Aorta (tissue), 5 donors: ENCODE results near the gene GRM1. TPM values are rescaled to one million over a fixed set of nuclear protein-coding genes. Genes with fewer than 3 reads are reported as not detected.

Source experiments
- ATAC-seq: fragments of 200-7000 bp; cut with Tn5 transposase; one replicate; pipeline ENCODE4 v1.9.1; 2022; ENCODE audit warnings: moderate library complexity; ENCODE audit not compliant: low FRiP score
- DNase-seq, 2 donors: peaks; one replicate each; pipeline ENCODE4 v3.0.0-alpha.2; 2020
- H3K27ac ChIP-seq, 2 donors: one replicate each; pipeline ENCODE4 v1.5.1; 2013; ENCODE audit warnings: low read length in 2 of 2, mild to moderate bottlenecking in 2 of 2, moderate library complexity in 2 of 2, control low read depth in 1 of 2, inconsistent platforms in 1 of 2, low read depth in 1 of 2
- H3K27me3 ChIP-seq, 2 donors: one replicate each; pipeline ENCODE4 v1.6.1; 2013; ENCODE audit warnings: control low read depth in 1 of 2, low read length in 1 of 2, mild to moderate bottlenecking in 1 of 2, moderate library complexity in 1 of 2; ENCODE audit not compliant: insufficient read depth in 2 of 2, control insufficient read depth in 1 of 2
- H3K36me3 ChIP-seq, 2 donors: one replicate each; pipeline ENCODE4 v1.6.1; 2013; ENCODE audit warnings: control low read depth in 1 of 2, low read length in 1 of 2, mild to moderate bottlenecking in 1 of 2; ENCODE audit not compliant: insufficient read depth in 2 of 2, control insufficient read depth in 1 of 2
- H3K4me1 ChIP-seq, 2 donors: one replicate each; pipeline ENCODE4 v1.6.1; 2013; ENCODE audit warnings: low read length in 2 of 2, control low read depth in 1 of 2, mild to moderate bottlenecking in 1 of 2, moderate library complexity in 1 of 2; ENCODE audit not compliant: insufficient read depth in 2 of 2, control insufficient read depth in 1 of 2
- H3K4me3 ChIP-seq, 2 donors: one replicate each; pipeline ENCODE4 v1.5.1; 2013; ENCODE audit warnings: low read length in 2 of 2, control low read depth in 1 of 2, mild to moderate bottlenecking in 1 of 2
- H3K9me3 ChIP-seq: one replicate; pipeline ENCODE4 v1.6.1; 2013; ENCODE audit warnings: mild to moderate bottlenecking, low read length; ENCODE audit not compliant: control insufficient read depth
- WGBS, 2 donors: extraction: QIAGEN DNeasy Blood & Tissue Kit; methylation state at CpG; one replicate each; pipeline ENCODE4 v1.1.7; 2013; 5-methylcytosine and 5-hydroxymethylcytosine counted together
- intact Hi-C, 2 donors: fragments of 100-400 bp; cut with DNase I; formaldehyde crosslinking; loops; one replicate each; pipeline versions ENCODE4 v1.14.2 to v1.15.0; 2022
- polyA plus RNA-seq, 2 donors: library from polyadenylated mRNA; stranded (reverse); fragments of 200-250 nt; gene quantifications; one replicate each; pipeline ENCODE4 v1.2.3, GENCODE V29; 2013
- total RNA-seq, 2 donors: library from RNA; stranded (reverse); fragmentation: NEBNext Ultra II Directional; extraction: Animal tissue kit (Norgen Biotek cat#: 25700); gene quantifications; one replicate each; pipeline ENCODE4 v1.2.1, GENCODE V29; 2021
- donor health status: healthy with polysubstance abuse.
- donor health status: Bipolar disorder and iron deficiency.
- donor health status: DM: no; HTN: no; CAD: no.
- donor health status: DM: no; HTN: no; CAD: no.
- donor health status: DM: yes; HTN: yes; CAD: no.

Gene GRM1
- total and polyA plus RNA-seq, 4 donors = 0.05 to 0.25 (median 0.13) TPM; not detected in 1

DNA sequence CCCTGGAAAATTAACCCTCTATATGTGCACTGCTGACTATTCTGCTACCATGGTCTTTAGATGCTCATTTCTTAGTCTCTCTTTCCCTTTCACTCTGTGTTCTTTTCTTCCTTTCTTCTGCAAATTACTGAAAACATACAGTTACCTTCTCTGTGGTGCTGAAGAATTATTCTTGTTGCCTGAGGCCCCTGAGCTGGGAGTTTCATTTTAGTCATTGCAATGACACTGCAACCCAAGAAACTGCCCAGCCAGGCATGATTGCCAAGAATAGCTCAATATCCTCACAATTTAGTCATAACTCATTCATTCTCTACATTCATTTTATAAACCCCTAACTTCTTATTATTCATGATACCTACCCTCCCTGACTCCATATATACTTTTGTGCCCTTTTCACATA is 269.0 kb downstream of the GRM1 start:
- Histone ChIP-seq H3K27ac (no peak overlapping the region), H3K27me3 (no peaks in the 10 kb centered on the region)
- ATAC-seq = no peak

DNA sequence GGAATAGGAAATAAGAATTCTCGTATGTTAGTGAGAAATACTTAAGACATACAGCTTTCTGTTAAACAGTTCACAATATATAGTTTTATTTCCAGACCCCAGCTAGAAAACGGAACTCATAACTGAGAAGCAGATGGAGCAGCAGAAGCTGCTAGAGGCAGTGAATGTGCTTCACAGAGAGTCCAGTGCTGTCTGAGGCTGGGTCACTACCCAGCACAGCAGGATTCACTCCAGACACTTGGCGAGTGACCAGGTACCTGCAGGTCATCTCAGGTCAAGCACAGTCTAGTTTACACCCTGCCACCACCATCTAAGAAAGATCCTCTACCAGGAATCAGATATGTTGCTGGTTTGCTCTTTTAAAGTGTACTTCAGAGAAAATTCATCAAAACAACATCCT is 271.7 kb downstream of the GRM1 start:
- intact Hi-C loops = no loop called here
- H3K9me3 ChIP-seq = no peaks in the 10 kb centered on the region
- no peak overlapping the region for H3K4me3 ChIP-seq
- WGBS, 2 donors = 75 to 76% methylated on average over 3 of the region's 3 CpGs
- H3K4me1 ChIP-seq = no peaks in the 10 kb centered on the region
- ATAC-seq (no peak), DNase-seq (no peak)
- H3K27me3 ChIP-seq = no peaks in the 10 kb centered on the region
- no peak overlapping the region for H3K27ac ChIP-seq
- no peaks in the 10 kb centered on the region for H3K36me3 ChIP-seq

More for the DNA sequence above, 269.0 kb downstream of the GRM1 start:
- H3K4me3 ChIP-seq = no peak overlapping the region
- H3K9me3 ChIP-seq = no peaks in the 10 kb centered on the region
- H3K36me3 ChIP-seq = no peaks in the 10 kb centered on the region
- intact Hi-C loops = no loop called here
- no peaks in the 10 kb centered on the region for H3K4me1 ChIP-seq
- DNase-seq = no peak

DNA sequence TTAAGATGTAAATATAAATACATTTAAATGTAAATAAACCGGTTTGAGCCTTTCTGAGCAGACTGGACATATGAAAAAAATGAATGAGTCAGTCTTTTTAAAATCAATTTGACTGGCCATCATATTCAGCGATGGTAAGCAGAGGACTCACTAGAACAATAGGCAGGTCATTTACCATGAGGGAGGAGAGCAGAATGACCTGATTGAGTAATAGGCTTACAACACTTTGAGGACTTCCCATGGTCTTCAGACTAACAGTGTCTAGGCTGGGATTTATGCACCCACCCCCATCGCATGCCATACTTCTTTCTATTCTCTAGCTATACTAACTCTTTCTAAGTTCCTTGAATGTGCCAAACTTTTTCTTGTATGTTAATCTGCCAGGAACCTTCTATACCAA is 272.9 kb downstream of the GRM1 start:
- no peaks in the 10 kb centered on the region for H3K4me1 ChIP-seq
- no peaks in the 10 kb centered on the region for H3K27me3 ChIP-seq
- no peak overlapping the region for H3K27ac ChIP-seq
- 81 to 84% methylated on average over 3 of the region's 3 CpGs for WGBS, 2 donors
- no peaks in the 10 kb centered on the region for H3K9me3 ChIP-seq
- ATAC-seq (no peak), DNase-seq (no peak)
- H3K4me3 ChIP-seq = no peak overlapping the region
- H3K36me3 ChIP-seq = no peaks in the 10 kb centered on the region
- intact Hi-C loops = no loop called here

DNA sequence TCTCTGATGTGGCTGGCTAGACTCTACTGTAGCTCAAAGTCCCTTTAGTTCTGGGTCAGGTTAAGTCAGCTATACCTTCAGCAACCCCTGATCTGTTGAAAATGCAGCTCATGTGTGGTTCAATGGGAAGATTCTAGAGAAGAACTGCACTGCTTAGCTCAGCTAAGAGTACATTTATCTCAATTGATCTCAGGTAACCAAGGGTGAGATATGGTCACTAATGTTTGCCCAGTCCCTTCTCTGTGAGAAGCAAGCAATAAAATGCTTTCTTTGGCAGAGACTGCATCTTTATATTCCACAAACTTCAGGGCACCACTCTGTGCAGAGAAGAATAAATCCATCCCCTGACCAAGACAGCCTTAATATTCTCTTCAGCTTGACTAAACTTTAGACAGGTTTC is 274.1 kb downstream of the GRM1 start:
- intact Hi-C loops = no loop called here
- Histone ChIP-seq H3K4me3 (no peak overlapping the region), H3K36me3 (no peaks in the 10 kb centered on the region), H3K9me3 (no peaks in the 10 kb centered on the region), H3K27ac (no peak overlapping the region), H3K4me1 (no peaks in the 10 kb centered on the region), H3K27me3 (no peaks in the 10 kb centered on the region)
- DNase-seq = no peak
- no peak for ATAC-seq

DNA sequence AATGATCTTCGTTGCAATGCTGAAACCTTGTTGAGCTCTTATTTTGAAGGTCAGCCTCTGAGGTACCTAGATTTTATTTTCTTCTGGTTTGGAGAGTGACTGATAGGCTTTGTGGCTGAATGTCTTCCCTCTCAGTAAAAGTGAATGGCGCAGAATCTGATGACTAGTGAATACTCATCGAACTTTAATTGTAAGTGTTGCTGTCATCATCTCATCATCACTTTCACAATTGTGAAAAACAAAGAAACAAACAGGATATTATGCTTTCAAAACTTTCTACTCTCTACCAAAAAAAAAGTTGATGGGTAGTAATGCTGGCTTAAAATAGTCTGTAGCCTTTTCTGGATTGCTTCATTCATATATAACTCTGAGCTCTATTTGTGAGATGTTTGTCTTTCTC is 275.3 kb downstream of the GRM1 start:
- intact Hi-C loops = no loop called here
- Histone ChIP-seq H3K27ac (no peak overlapping the region), H3K4me3 (no peak overlapping the region), H3K9me3 (no peaks in the 10 kb centered on the region), H3K4me1 (no peaks in the 10 kb centered on the region), H3K27me3 (no peaks in the 10 kb centered on the region), H3K36me3 (no peaks in the 10 kb centered on the region)
- DNase-seq = no peak
- no peak for ATAC-seq
- WGBS, 2 donors = 69% methylated on average over 3 of the region's 3 CpGs

DNA sequence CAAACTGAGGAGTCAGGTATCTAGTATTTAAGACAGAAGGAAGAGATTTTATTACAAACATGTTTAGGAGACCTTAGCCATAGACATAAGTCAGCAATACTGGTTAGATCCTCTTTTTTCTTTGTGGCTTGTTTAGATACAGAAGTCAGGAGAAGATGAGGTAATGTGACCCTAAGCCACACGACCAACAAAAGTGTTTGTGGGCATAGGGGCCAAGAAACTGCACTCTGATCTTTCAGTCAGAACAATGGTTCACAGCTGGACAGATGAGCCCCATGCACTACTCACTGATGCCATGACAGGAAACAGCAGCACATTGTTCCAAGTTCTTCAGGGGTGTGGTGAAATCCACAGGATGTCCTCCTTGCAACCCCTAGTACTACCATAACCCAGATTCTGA is 276.2 kb downstream of the GRM1 start:
- peak in 1 of 2 donors; percentile 48 for DNase-seq
- H3K36me3 ChIP-seq = no peaks in the 10 kb centered on the region
- no peak for ATAC-seq
- H3K4me3 ChIP-seq = no peak overlapping the region
- WGBS, 2 donors = 32 to 40% methylated on average over 1 of the region's 1 CpG
- H3K27me3 ChIP-seq = no peaks in the 10 kb centered on the region
- H3K9me3 ChIP-seq = no peaks in the 10 kb centered on the region
- H3K27ac ChIP-seq = no peak overlapping the region
- no peaks in the 10 kb centered on the region for H3K4me1 ChIP-seq
- intact Hi-C loops = no loop called here

DNA sequence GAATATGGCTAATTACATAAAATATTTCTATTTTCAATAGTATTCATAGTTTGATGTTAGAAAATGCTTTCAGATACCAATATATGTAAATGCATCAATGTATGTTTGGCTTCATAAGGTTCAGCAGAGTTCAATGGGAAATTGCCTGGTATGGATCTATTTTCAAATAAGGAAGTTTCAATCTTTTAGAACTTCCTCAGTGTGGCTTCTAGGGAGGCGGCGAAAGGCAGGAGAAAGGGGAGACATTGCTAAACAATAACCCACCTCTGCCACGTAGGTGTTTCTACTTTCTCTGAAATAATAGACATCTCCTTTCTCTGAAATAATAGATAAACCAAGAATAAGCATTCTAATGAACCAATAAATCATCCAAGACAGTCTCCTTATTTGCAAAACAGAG is 277.1 kb downstream of the GRM1 start:
- no peaks in the 10 kb centered on the region for H3K9me3 ChIP-seq
- intact Hi-C loops = no loop called here
- H3K4me3 ChIP-seq = no peak overlapping the region
- H3K36me3 ChIP-seq = no peaks in the 10 kb centered on the region
- no peaks in the 10 kb centered on the region for H3K27me3 ChIP-seq
- 86 to 92% methylated on average over 3 of the region's 3 CpGs for WGBS, 2 donors
- DNase-seq (no peak), ATAC-seq (no peak)
- no peak overlapping the region for H3K27ac ChIP-seq
- H3K4me1 ChIP-seq = no peaks in the 10 kb centered on the region

DNA sequence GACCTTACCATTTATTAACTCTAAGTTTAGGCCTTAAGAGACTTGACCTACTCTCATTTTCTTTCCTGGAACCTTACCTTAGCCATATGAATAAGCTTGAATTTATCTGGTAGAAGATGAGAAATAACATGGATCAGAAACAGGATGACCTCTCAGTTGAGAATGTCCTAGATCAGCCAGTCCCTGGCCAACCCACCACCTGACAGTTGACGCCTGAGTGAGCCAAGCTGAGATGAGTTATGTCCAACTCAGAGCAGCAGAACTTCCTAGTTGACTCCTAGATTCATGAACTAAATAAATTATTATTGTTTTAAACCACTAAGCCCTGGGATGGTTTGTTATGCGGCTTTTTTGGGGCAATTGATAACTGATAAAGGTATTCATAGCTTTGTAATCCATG is 281.8 kb downstream of the GRM1 start:
- 87 to 88% methylated on average over 2 of the region's 2 CpGs for WGBS, 2 donors
- Histone ChIP-seq H3K9me3 (no peaks in the 10 kb centered on the region), H3K36me3 (no peaks in the 10 kb centered on the region), H3K4me3 (no peak overlapping the region), H3K4me1 (no peaks in the 10 kb centered on the region), H3K27ac (no peak overlapping the region), H3K27me3 (no peaks in the 10 kb centered on the region)
- no peak for ATAC-seq
- no peak for DNase-seq
- intact Hi-C loops = no loop called here

DNA sequence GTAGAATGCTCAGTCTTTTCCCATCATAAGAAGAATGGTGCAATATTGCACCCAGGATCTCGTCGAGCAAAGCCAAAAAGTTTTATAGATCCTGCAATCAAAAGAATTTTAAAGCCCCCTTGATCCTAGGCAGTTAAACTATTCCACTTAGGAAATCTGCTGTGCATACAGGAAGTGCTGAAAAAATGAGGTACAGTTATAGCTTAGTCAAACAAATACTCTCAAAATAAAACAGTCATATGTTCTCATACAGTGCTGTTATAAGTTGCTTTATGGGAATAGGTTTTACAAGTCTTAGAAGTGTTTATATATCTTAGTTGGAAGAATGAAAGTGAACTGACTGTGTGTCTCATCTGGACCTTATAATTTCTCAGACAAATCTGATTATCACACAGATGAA is 282.2 kb downstream of the GRM1 start:
- Histone ChIP-seq H3K36me3 (no peaks in the 10 kb centered on the region), H3K9me3 (no peaks in the 10 kb centered on the region), H3K4me1 (no peaks in the 10 kb centered on the region), H3K4me3 (no peak overlapping the region), H3K27me3 (no peaks in the 10 kb centered on the region), H3K27ac (no peak overlapping the region)
- ATAC-seq (no peak), DNase-seq (no peak)
- 50 to 52% methylated on average over 2 of the region's 2 CpGs for WGBS, 2 donors
- intact Hi-C loops = no loop called here
